ENCODE measurements around the gene CTAGE6. TPM values are rescaled to one million over a fixed set of nuclear protein-coding genes. Genes with fewer than 3 reads are reported as not detected.
"Not testable (repeated sequence)": the region's sequence is repeated elsewhere in the genome, so short reads cannot be mapped to it uniquely, and the experiment has no call there.

Gene CTAGE6
- polyA plus RNA-seq, 1 donor (not counting 4 experiments of a cell fraction or from before 2014, with no cell fraction given), result not detected

GRCh38 chr7:143737037-143737819 is 20.3 kb downstream of the CTAGE6 start:
- H3K9ac ChIP-seq (ENCODE audit: control insufficient read depth, extremely low read depth, insufficient read depth, low read length); H3K27me3 ChIP-seq (ENCODE audit: control insufficient read depth, extremely low read depth, insufficient read depth, low read length); H3K4me2 ChIP-seq (ENCODE audit: control insufficient read depth, extremely low read depth, insufficient read depth, low read depth, low read length); FAIRE-seq; H3K36me3 ChIP-seq (ENCODE audit: control insufficient read depth in 2 of 2, extremely low read depth in 1 of 2, insufficient read depth in 2 of 2, low read length in 2 of 2); dilution Hi-C loops (cut with MboI; ENCODE audit: extremely low pct_ligation_motif_present, low sequenced_read_pairs); H3K9me1 ChIP-seq (ENCODE audit: control insufficient read depth, extremely low read depth, insufficient read depth, low read length); H3K4me3 ChIP-seq (ENCODE audit: control insufficient read depth in 2 of 3, extremely low read depth in 1 of 3, insufficient read depth in 2 of 3, low read depth in 1 of 3, low read length in 3 of 3); H3K27ac ChIP-seq (ENCODE audit: control insufficient read depth, insufficient read depth, low read length); H3K79me2 ChIP-seq (ENCODE audit: control insufficient read depth, insufficient read depth, low read length); H3K4me1 ChIP-seq (ENCODE audit: control insufficient read depth, extremely low read depth, insufficient read depth, low read length); H3K9me3 ChIP-seq (ENCODE audit: control insufficient read depth, low read depth, low read length); H2AFZ ChIP-seq (ENCODE audit: control insufficient read depth, low read length); DNase-seq (ENCODE audit: low read depth, low spot score); H4K20me1 ChIP-seq (ENCODE audit: control insufficient read depth, extremely low read depth, insufficient read depth, low read length): not testable (repeated sequence)
- TF ChIP-seq, protein P1, sequence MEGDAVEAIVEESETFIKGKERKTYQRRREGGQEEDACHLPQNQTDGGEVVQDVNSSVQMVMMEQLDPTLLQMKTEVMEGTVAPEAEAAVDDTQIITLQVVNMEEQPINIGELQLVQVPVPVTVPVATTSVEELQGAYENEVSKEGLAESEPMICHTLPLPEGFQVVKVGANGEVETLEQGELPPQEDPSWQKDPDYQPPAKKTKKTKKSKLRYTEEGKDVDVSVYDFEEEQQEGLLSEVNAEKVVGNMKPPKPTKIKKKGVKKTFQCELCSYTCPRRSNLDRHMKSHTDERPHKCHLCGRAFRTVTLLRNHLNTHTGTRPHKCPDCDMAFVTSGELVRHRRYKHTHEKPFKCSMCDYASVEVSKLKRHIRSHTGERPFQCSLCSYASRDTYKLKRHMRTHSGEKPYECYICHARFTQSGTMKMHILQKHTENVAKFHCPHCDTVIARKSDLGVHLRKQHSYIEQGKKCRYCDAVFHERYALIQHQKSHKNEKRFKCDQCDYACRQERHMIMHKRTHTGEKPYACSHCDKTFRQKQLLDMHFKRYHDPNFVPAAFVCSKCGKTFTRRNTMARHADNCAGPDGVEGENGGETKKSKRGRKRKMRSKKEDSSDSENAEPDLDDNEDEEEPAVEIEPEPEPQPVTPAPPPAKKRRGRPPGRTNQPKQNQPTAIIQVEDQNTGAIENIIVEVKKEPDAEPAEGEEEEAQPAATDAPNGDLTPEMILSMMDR (optimal IDR thresholded peaks at IDR 0.05 in 1 of 3, IDR thresholded peaks at IDR 0.05 in 1 of 3, conservative IDR thresholded peaks at IDR 0.05 in 1 of 3; ENCODE audit: extremely low read depth in 1 of 3, insufficient read depth in 2 of 3, low read length in 3 of 3), result peak; percentile 10 to 52 (median 31)

GRCh38 chr7:143735962-143736361 is 21.5 kb downstream of the CTAGE6 start:
- Histone ChIP-seq H3K4me2 (ENCODE audit: control insufficient read depth, extremely low read depth, insufficient read depth, low read depth, low read length) (no peak overlapping the region), H3K27me3 (ENCODE audit: control insufficient read depth, extremely low read depth, insufficient read depth, low read length) (no peaks in the 10 kb centered on the region), H3K9ac (ENCODE audit: control insufficient read depth, extremely low read depth, insufficient read depth, low read length) (no peak overlapping the region), H3K4me1 (ENCODE audit: control insufficient read depth, extremely low read depth, insufficient read depth, low read length) (no peaks in the 10 kb centered on the region), H3K36me3 (ENCODE audit: control insufficient read depth in 2 of 2, extremely low read depth in 1 of 2, insufficient read depth in 2 of 2, low read length in 2 of 2) (no peaks in the 10 kb centered on the region), H3K27ac (ENCODE audit: control insufficient read depth, insufficient read depth, low read length) (no peak overlapping the region), H3K9me3 (ENCODE audit: control insufficient read depth, low read depth, low read length) (no peaks in the 10 kb centered on the region), H3K79me2 (ENCODE audit: control insufficient read depth, insufficient read depth, low read length) (no peaks in the 10 kb centered on the region), H2AFZ (ENCODE audit: control insufficient read depth, low read length) (no peak overlapping the region), H3K9me1 (ENCODE audit: control insufficient read depth, extremely low read depth, insufficient read depth, low read length) (no peaks in the 10 kb centered on the region), H3K4me3 (ENCODE audit: control insufficient read depth in 2 of 3, extremely low read depth in 1 of 3, insufficient read depth in 2 of 3, low read depth in 1 of 3, low read length in 3 of 3) (no peak overlapping the region), H4K20me1 (ENCODE audit: control insufficient read depth, extremely low read depth, insufficient read depth, low read length) (no peaks in the 10 kb centered on the region)
- no peak for DNase-seq (ENCODE audit: low read depth, low spot score)
- no peak for FAIRE-seq
- dilution Hi-C loops (cut with MboI; ENCODE audit: extremely low pct_ligation_motif_present, low sequenced_read_pairs), result no loop called here
- TF ChIP-seq, protein P1 (optimal IDR thresholded peaks at IDR 0.05 in 1 of 3, IDR thresholded peaks at IDR 0.05 in 1 of 3, conservative IDR thresholded peaks at IDR 0.05 in 1 of 3; ENCODE audit: extremely low read depth in 1 of 3, insufficient read depth in 2 of 3, low read length in 3 of 3), result no peak
- TF ChIP-seq EZH2 (IDR thresholded peaks at IDR 0.05; ENCODE audit: low read length), result no peak
